GM12878 (cell line): ENCODE measurements around the gene CDHR2. TPM values are rescaled to one million over a fixed set of nuclear protein-coding genes. Genes with fewer than 3 reads are reported as not detected.

Experiments
- ATAC-seq: fragments of 200-7000 bp; cut with Tn5 transposase; 3 replicates; pipeline ENCODE4 v1.9.1; 2020; ENCODE audit warnings: mild to moderate bottlenecking, moderate library complexity
- BruUV-seq: library from RNA; stranded (reverse); fragments of 400-500 nt; replicated peaks from 2 replicates; lab custom pipeline; 2021; lab: Mats Ljungman, UMichigan
- CTCF ChIA-PET: fragments of 300-600 bp; sonication (Branson Sonifier 250); formaldehyde crosslinking; extraction: SDS; loops from one replicate; lab custom pipeline; 2021; ENCODE audit warnings: inconsistent platforms; lab: Yijun Ruan, JAX
- POLR2A ChIA-PET: fragments of 350-600 bp; formaldehyde crosslinking; extraction: SDS; loops from one replicate; lab custom pipeline; 2021; ENCODE audit warnings: inconsistent platforms; lab: Charles Lee
- RAD21 ChIA-PET: fragments of 300-600 bp; sonication (Branson Sonifier 250); formaldehyde crosslinking; loops from one replicate; lab custom pipeline; 2023; ENCODE audit warnings: antibody characterized with exemption; ENCODE audit not compliant: unreplicated experiment; lab: Charles Lee
- SMC1A ChIA-PET: fragments of 300-600 bp; sonication (Branson Sonifier 250); formaldehyde crosslinking; loops from one replicate; lab custom pipeline; 2023; ENCODE audit not compliant: unreplicated experiment, uncharacterized antibody; lab: Charles Lee
- DNase-seq: peaks from one replicate; pipeline ENCODE4 v3.0.0-alpha.2; 2011; ENCODE audit warnings: low read depth, low spot score
- FAIRE-seq: peaks from 3 replicates; lab custom pipeline; 2011; peaks lifted over from hg19 to GRCh38; lab: Jason Lieb, UNC
- H2AFZ ChIP-seq: 2 replicates; pipeline ENCODE4 v1.6.0; 2011; ENCODE audit warnings: low read depth, low read length, control low read depth; ENCODE audit not compliant: control insufficient read depth
- H3K27ac ChIP-seq: 2 replicates; pipeline ENCODE4 v1.5.1; 2011; ENCODE audit warnings: control low read depth; ENCODE audit not compliant: control insufficient read depth, insufficient read depth
- H3K27me3 ChIP-seq, 2 experiments: replicated peaks in 1 of 2; 2 replicates each; pipeline versions ENCODE4 v1.6.0 to v1.6.1; 2011; ENCODE audit warnings: low read length in 1 of 2; ENCODE audit not compliant: control insufficient read depth in 2 of 2, insufficient read depth in 2 of 2
- H3K36me3 ChIP-seq, 2 experiments: 2 replicates each; pipeline ENCODE4 v1.5.1; 2011; ENCODE audit warnings: low read length in 1 of 2; ENCODE audit not compliant: control insufficient read depth in 2 of 2, insufficient read depth in 2 of 2
- H3K4me1 ChIP-seq: 2 replicates; pipeline ENCODE4 v1.6.1; 2011; ENCODE audit warnings: mild to moderate bottlenecking, low read length, moderate library complexity, mixed read lengths; ENCODE audit not compliant: control insufficient read depth, insufficient read depth
- H3K4me2 ChIP-seq: 2 replicates; pipeline ENCODE4 v1.6.0; 2011; ENCODE audit warnings: control low read depth; ENCODE audit not compliant: control insufficient read depth, insufficient read depth
- H3K4me3 ChIP-seq: fragments of 200-600 bp; sonication (generic); 2 replicates; pipeline ENCODE4 v1.5.1; 2016
- H3K79me2 ChIP-seq: 2 replicates; pipeline ENCODE4 v1.6.0; 2011; ENCODE audit warnings: low read length; ENCODE audit not compliant: control insufficient read depth, insufficient read depth
- H3K9ac ChIP-seq: 2 replicates; pipeline ENCODE4 v1.8.0; 2011; ENCODE audit warnings: low read length, control low read depth, mixed read lengths; ENCODE audit not compliant: control insufficient read depth, insufficient read depth
- H3K9me3 ChIP-seq: replicated peaks from 3 replicates; pipeline ENCODE4 v1.5.1; 2011; ENCODE audit warnings: mild to moderate bottlenecking, low read length; ENCODE audit not compliant: control insufficient read depth, insufficient read depth
- H4K20me1 ChIP-seq: 2 replicates; pipeline ENCODE4 v1.6.0; 2011; ENCODE audit not compliant: control insufficient read depth, insufficient read depth
- NRF1 ChIP-seq: conservative IDR thresholded peaks from 2 replicates; pipeline ENCODE4 v1.6.1; 2011; ENCODE audit warnings: mild to moderate bottlenecking, low read depth, low read length, improper control_type of control experiment
- PAX8 ChIP-seq: fragments of 450-650 bp; IDR thresholded peaks from 2 replicates; pipeline ENCODE4 v1.6.1; 2017; ENCODE audit warnings: mild to moderate bottlenecking, moderate library complexity
- RAD21 ChIP-seq: IDR thresholded peaks from 2 replicates; pipeline ENCODE4 v1.6.1; 2011; ENCODE audit warnings: mild to moderate bottlenecking, low read depth, low read length, moderate library complexity; ENCODE audit not compliant: insufficient read depth
- RCOR1 ChIP-seq: conservative IDR thresholded peaks from 2 replicates; pipeline ENCODE4 v1.6.1; 2012; ENCODE audit warnings: low read depth, low read length, improper control_type of control experiment
- SMC3 ChIP-seq: IDR thresholded peaks from 2 replicates; pipeline ENCODE4 v1.6.1; 2011; ENCODE audit warnings: low read length, improper control_type of control experiment, borderline replicate concordance
- SP1 ChIP-seq: IDR thresholded peaks from one replicate; pipeline ENCODE4 v1.6.1; 2011; ENCODE audit warnings: low read depth, low read length
- ZNF24 ChIP-seq: fragments of 450-650 bp; IDR thresholded peaks from 2 replicates; pipeline ENCODE4 v1.6.1; 2017; ENCODE audit warnings: antibody characterized with exemption, mild to moderate bottlenecking
- WGBS: methylation state at CpG from one replicate; pipeline ENCODE4 v1.1.6; 2016; ENCODE audit warnings: low lambda C conversion rate; ENCODE audit not compliant: insufficient replicate concordance, insufficient coverage; ENCODE audit errors: missing lambda C conversion rate; 5-methylcytosine and 5-hydroxymethylcytosine counted together
- in situ Hi-C: fragments of 300-500 bp; cut with MboI; formaldehyde crosslinking; loops from 9 replicates; pipeline ENCODE4 v1.14.3; 2018; ENCODE audit warnings: mixed read lengths
- intact Hi-C: fragments of 100-400 bp; cut with micrococcal nuclease; formaldehyde crosslinking; loops from one replicate; pipeline ENCODE4 v1.14.2; 2022; ENCODE audit not compliant: unreplicated experiment
- polyA plus RNA-seq, 11 experiments: library from polyadenylated mRNA; depleted of rRNA in 4 of 11; unstranded in 6 of 11; stranded (reverse) in 5 of 11; fragments of >200 nt; fragmentation: Nextera tagmentation in 4 of 11; fragmentation: Illumina TruSeq in 1 of 11; extraction: Ambion mirVana in 4 of 11; extraction: Trizol in 1 of 11; gene quantifications; 1 replicate in 1 of 11; 2 replicates in 10 of 11; pipeline versions ENCODE4 v1.2.1 to v1.2.3, GENCODE V29; 2011 to 2016; ENCODE audit warnings: inconsistent platforms in 2 of 11, missing spikeins in 2 of 11, low read depth in 1 of 11
- total RNA-seq, 4 experiments: library from RNA; depleted of rRNA in 3 of 4; stranded (reverse); fragments of >200 nt in 3 of 4; fragmentation: Illumina TruSeq in 1 of 4; extraction: Trizol in 1 of 4; gene quantifications; 2 replicates each; pipeline versions ENCODE4 v1.2.1 to v1.2.3, GENCODE V29; 2013 to 2021
- TF ChIP-seq, protein P1 (sequence below): IDR thresholded peaks from 2 replicates; pipeline ENCODE4 v1.6.1; 2012; ENCODE audit warnings: mild to moderate bottlenecking, low read depth, low read length
- TF ChIP-seq, protein P2 (sequence below), 3 experiments: IDR thresholded peaks in 2 of 3; conservative IDR thresholded peaks in 1 of 3; 2 replicates each; pipeline ENCODE4 v1.5.1; 2011; ENCODE audit warnings: low read depth in 3 of 3, low read length in 3 of 3, mild to moderate bottlenecking in 3 of 3, control low read depth in 2 of 3, moderate library complexity in 2 of 3, inconsistent platforms in 1 of 3, mixed read lengths in 1 of 3; ENCODE audit not compliant: control insufficient read depth in 2 of 3, insufficient read depth in 1 of 3; ENCODE audit errors: extremely low read depth in 1 of 3
- TF ChIP-seq, protein P3 (sequence below): fragments of 450-650 bp; IDR thresholded peaks from 2 replicates; pipeline ENCODE4 v1.6.1; 2016; ENCODE audit warnings: mild to moderate bottlenecking

Gene CDHR2
- total and polyA plus RNA-seq, 10 of the 15 experiments (the other 5 are each of a cell fraction or from before 2014, with no cell fraction given), result 0.03 to 0.46 (median 0.06) TPM; not detected in 5

DNA sequence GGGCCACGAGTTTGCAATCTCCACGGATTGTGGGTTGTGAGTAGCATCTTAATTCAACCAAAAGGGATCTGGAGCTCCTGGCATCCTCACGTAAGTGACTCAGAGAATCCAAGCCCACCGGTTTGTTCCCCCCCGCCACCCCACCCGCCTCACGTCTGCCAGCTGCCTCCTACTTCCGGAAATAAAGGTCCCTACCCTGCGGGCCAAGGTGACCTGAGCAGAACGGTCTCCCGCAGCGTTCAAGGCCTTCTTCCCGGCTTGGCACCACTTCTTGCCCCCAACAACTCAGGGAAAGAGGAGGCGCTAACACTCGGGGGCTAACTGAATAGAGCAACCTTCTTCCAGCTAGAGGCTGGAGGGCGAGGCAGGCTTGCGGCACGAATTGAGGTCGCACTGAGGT lies 69.6 kb downstream of the CDHR2 start (continued):
- TF ChIP-seq NRF1 (no peak), PAX8 (no peak), RCOR1 (no peak)
- TF ChIP-seq, protein P1, sequence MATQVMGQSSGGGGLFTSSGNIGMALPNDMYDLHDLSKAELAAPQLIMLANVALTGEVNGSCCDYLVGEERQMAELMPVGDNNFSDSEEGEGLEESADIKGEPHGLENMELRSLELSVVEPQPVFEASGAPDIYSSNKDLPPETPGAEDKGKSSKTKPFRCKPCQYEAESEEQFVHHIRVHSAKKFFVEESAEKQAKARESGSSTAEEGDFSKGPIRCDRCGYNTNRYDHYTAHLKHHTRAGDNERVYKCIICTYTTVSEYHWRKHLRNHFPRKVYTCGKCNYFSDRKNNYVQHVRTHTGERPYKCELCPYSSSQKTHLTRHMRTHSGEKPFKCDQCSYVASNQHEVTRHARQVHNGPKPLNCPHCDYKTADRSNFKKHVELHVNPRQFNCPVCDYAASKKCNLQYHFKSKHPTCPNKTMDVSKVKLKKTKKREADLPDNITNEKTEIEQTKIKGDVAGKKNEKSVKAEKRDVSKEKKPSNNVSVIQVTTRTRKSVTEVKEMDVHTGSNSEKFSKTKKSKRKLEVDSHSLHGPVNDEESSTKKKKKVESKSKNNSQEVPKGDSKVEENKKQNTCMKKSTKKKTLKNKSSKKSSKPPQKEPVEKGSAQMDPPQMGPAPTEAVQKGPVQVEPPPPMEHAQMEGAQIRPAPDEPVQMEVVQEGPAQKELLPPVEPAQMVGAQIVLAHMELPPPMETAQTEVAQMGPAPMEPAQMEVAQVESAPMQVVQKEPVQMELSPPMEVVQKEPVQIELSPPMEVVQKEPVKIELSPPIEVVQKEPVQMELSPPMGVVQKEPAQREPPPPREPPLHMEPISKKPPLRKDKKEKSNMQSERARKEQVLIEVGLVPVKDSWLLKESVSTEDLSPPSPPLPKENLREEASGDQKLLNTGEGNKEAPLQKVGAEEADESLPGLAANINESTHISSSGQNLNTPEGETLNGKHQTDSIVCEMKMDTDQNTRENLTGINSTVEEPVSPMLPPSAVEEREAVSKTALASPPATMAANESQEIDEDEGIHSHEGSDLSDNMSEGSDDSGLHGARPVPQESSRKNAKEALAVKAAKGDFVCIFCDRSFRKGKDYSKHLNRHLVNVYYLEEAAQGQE, result no peak

DNA sequence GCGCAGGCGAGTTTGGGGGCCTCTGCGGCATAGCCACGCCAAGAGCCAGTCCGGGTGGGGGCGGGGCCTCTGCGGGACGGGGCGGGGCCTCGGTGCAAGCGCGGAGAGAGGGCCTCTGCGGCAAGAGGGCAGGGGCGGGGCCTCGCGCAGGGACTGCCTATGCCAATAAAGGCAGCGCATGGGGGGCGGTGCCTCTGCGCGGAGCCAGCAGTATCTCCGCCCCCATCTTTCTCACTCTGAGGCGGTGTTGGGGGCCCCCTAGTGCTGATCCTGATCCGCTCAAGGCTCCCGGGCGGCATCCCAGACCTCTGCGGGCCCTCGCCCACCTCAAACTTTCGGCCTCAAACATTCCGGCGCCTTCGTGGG lies 70.0 kb downstream of the CDHR2 start:
- no TSS peak for BruUV-seq
- intact Hi-C loops, result loop anchor here (5.0 kb wide), 1 partner anchor 47 kb away; no protein-coding TSS in a partner anchor
- no peak overlapping the region for H3K4me3 ChIP-seq
- in situ Hi-C loops, result no loop called here
- WGBS, result 43% methylated on average over 19 of the region's 31 CpGs
- peaks cover 4 to 7% of the 10 kb centered on the region in 2 experiments for H3K27me3 ChIP-seq
- H3K79me2 ChIP-seq, result no peaks in the 10 kb centered on the region
- TF ChIP-seq, protein P2, sequence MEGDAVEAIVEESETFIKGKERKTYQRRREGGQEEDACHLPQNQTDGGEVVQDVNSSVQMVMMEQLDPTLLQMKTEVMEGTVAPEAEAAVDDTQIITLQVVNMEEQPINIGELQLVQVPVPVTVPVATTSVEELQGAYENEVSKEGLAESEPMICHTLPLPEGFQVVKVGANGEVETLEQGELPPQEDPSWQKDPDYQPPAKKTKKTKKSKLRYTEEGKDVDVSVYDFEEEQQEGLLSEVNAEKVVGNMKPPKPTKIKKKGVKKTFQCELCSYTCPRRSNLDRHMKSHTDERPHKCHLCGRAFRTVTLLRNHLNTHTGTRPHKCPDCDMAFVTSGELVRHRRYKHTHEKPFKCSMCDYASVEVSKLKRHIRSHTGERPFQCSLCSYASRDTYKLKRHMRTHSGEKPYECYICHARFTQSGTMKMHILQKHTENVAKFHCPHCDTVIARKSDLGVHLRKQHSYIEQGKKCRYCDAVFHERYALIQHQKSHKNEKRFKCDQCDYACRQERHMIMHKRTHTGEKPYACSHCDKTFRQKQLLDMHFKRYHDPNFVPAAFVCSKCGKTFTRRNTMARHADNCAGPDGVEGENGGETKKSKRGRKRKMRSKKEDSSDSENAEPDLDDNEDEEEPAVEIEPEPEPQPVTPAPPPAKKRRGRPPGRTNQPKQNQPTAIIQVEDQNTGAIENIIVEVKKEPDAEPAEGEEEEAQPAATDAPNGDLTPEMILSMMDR (IDR thresholded peaks at IDR 0.05 in 2 of 3, conservative IDR thresholded peaks at IDR 0.05 in 1 of 3; ENCODE audit: control insufficient read depth in 2 of 3, extremely low read depth in 1 of 3, insufficient read depth in 1 of 3, low read depth in 3 of 3, low read length in 3 of 3), result peak in 2 of 3 experiments; percentile 37 to 48; a peak in 4 of 6 replicates
- TF ChIP-seq ZNF24, result no peak
- peak; percentile 30 for TF ChIP-seq SP1
- TF ChIP-seq, protein P3, sequence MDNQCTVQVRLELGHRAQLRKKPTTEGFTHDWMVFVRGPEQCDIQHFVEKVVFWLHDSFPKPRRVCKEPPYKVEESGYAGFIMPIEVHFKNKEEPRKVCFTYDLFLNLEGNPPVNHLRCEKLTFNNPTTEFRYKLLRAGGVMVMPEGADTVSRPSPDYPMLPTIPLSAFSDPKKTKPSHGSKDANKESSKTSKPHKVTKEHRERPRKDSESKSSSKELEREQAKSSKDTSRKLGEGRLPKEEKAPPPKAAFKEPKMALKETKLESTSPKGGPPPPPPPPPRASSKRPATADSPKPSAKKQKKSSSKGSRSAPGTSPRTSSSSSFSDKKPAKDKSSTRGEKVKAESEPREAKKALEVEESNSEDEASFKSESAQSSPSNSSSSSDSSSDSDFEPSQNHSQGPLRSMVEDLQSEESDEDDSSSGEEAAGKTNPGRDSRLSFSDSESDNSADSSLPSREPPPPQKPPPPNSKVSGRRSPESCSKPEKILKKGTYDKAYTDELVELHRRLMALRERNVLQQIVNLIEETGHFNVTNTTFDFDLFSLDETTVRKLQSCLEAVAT, result no peak
- TF ChIP-seq RAD21, result peak; percentile 28; the same call in 1 of the 2 replicates
- peak; percentile 16; the same call in 1 of the 2 replicates for TF ChIP-seq SMC3
- ChIA-PET RAD21 (no interaction called here), CTCF (no interaction called here), SMC1A (no interaction called here), POLR2A (no interaction called here)
- H3K9me3 ChIP-seq, result no peaks in the 10 kb centered on the region
- H3K9ac ChIP-seq, result no peak overlapping the region
- FAIRE-seq (no peak), ATAC-seq (peak; percentile 98), DNase-seq (no peak)
- no peak overlapping the region for H3K27ac ChIP-seq
- no peaks in the 10 kb centered on the region for H4K20me1 ChIP-seq
- no peaks in the 10 kb centered on the region for H3K36me3 ChIP-seq
- H3K4me2 ChIP-seq, result no peak overlapping the region
- no peaks in the 10 kb centered on the region for H3K4me1 ChIP-seq
- no peak overlapping the region for H2AFZ ChIP-seq
